ENCODE measurements around the gene ISM2. TPM values are rescaled to one million over a fixed set of nuclear protein-coding genes. Genes with fewer than 3 reads are reported as not detected.

The ISM2 gene
- total and polyA plus RNA-seq, 2 of the 13 experiments (the other 11 are each of a cell fraction or from before 2014, with no cell fraction given) = 1.8 to 40.7 TPM

GRCh38 chr14:77498984-77499527 is 440 bp upstream of the ISM2 start (continued):
- TF ChIP-seq NR2C2 (CRISPR knock-in tag; IDR thresholded peaks at IDR 0.05; ENCODE audit: borderline replicate concordance) (no peak), KDM3A (CRISPR knock-in tag; IDR thresholded peaks at IDR 0.05; ENCODE audit: low read depth) (no peak; the same call in 1 of the 2 replicates), ZBTB20 (CRISPR knock-in tag; IDR thresholded peaks at IDR 0.05; ENCODE audit: borderline replicate concordance, low read depth) (no peak), ZNF512 (CRISPR knock-in tag; IDR thresholded peaks at IDR 0.05) (no peak), ZNF580 (CRISPR knock-in tag; IDR thresholded peaks at IDR 0.05; ENCODE audit: borderline replicate concordance, low read depth) (no peak), ZBTB10 (CRISPR knock-in tag; IDR thresholded peaks at IDR 0.05; ENCODE audit: borderline replicate concordance) (no peak), PHF8 (CRISPR knock-in tag; IDR thresholded peaks at IDR 0.05) (no peak; the same call in 1 of the 2 replicates), TOE1 (CRISPR knock-in tag; IDR thresholded peaks at IDR 0.05) (no peak), BATF2 (CRISPR knock-in tag; IDR thresholded peaks at IDR 0.05) (no peak), KDM2A (CRISPR knock-in tag; IDR thresholded peaks at IDR 0.05; ENCODE audit: borderline replicate concordance, low read depth) (peak; percentile 14; the same call in 1 of the 2 replicates), AHR (CRISPR knock-in tag; IDR thresholded peaks at IDR 0.05) (no peak), ZHX1 (CRISPR knock-in tag; IDR thresholded peaks at IDR 0.05; ENCODE audit: low read depth) (0 out of 2 replicates have a peak, but pooled peaks have one; percentile 13), NFKBIZ (CRISPR knock-in tag; IDR thresholded peaks at IDR 0.05) (no peak), ZNF510 (CRISPR knock-in tag; IDR thresholded peaks at IDR 0.05; ENCODE audit: low read depth) (no peak), ZNF362 (CRISPR knock-in tag; IDR thresholded peaks at IDR 0.05; ENCODE audit: borderline replicate concordance) (no peak), ZNF281 (CRISPR knock-in tag; IDR thresholded peaks at IDR 0.05; ENCODE audit: borderline replicate concordance) (0 out of 2 replicates have a peak, but pooled peaks have one; percentile 11)

Measured in HepG2 (cell line).